Measurements from ENCODE around the gene LOXL1. TPM values are rescaled to one million over a fixed set of nuclear protein-coding genes. Genes with fewer than 3 reads are reported as not detected.

The LOXL1 gene
- polyA plus RNA-seq, 1 of the 3 experiments (the other 2 are of a cell fraction) = 50.3 TPM

DNA sequence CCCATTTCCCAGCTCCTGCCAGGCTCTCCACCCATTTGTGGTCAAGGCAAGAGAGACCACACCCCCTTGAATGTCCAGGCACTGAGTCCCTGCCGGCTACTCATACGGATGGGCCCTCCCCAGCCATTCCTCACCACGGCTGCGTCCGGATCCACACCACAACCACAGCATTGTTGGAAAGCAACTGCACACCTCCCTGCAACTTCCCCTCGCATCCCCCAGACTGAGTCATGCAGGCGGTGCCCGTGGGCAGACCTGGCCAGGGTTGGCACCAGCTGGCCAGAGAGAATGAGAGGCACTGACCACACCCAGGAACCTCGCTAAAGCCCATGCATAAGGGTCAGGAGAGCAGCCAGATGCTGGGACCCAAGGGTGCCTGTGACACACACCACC lies 30.5 kb downstream of the LOXL1 start (continued):
- TF ChIP-seq, protein P1, sequence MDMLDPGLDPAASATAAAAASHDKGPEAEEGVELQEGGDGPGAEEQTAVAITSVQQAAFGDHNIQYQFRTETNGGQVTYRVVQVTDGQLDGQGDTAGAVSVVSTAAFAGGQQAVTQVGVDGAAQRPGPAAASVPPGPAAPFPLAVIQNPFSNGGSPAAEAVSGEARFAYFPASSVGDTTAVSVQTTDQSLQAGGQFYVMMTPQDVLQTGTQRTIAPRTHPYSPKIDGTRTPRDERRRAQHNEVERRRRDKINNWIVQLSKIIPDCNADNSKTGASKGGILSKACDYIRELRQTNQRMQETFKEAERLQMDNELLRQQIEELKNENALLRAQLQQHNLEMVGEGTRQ (IDR thresholded peaks at IDR 0.05; ENCODE audit: borderline replicate concordance, low read depth, low read length) = no peak
- TF ChIP-seq YY1 (IDR thresholded peaks at IDR 0.05; ENCODE audit: low read depth) (no peak), FOSL2 (IDR thresholded peaks at IDR 0.05; ENCODE audit: borderline replicate concordance, low read depth) (peak; percentile 94; the same call in 1 of the 2 replicates), RAD21 (IDR thresholded peaks at IDR 0.05; ENCODE audit: low read length) (no peak), EP300 (IDR thresholded peaks at IDR 0.05; ENCODE audit: borderline replicate concordance in 1 of 2, low read depth in 1 of 2, low read length in 1 of 2) (peak in 1 of 2 experiments; percentile 89; a peak in 2 of 4 replicates), FOXJ3 (CRISPR knock-in tag; IDR thresholded peaks at IDR 0.05) (no peak), TAF1 (IDR thresholded peaks at IDR 0.05; ENCODE audit: borderline replicate concordance, low read depth, low read length) (peak; percentile 25; the same call in 1 of the 2 replicates), TEAD4 (IDR thresholded peaks at IDR 0.05; ENCODE audit: borderline replicate concordance, insufficient read depth) (peak; percentile 80), RXRA (IDR thresholded peaks at IDR 0.05; ENCODE audit: borderline replicate concordance, low read depth) (peak; percentile 73; the same call in 1 of the 2 replicates), GATA2 (CRISPR knock-in tag; IDR thresholded peaks at IDR 0.05) (no peak), ELF1 (IDR thresholded peaks at IDR 0.05) (peak; percentile 35; the same call in 1 of the 2 replicates), RFX5 (IDR thresholded peaks at IDR 0.05; ENCODE audit: low read length) (no peak), SIN3A (IDR thresholded peaks at IDR 0.05; ENCODE audit: borderline replicate concordance, low read depth, low read length) (no peak), GABPA (IDR thresholded peaks at IDR 0.05; ENCODE audit: low read depth) (no peak), MXI1 (IDR thresholded peaks at IDR 0.05; ENCODE audit: low read depth, low read length) (no peak), CHD2 (IDR thresholded peaks at IDR 0.05; ENCODE audit: low read length, partially characterized antibody) (no peak)
- TF ChIP-seq, protein P2, sequence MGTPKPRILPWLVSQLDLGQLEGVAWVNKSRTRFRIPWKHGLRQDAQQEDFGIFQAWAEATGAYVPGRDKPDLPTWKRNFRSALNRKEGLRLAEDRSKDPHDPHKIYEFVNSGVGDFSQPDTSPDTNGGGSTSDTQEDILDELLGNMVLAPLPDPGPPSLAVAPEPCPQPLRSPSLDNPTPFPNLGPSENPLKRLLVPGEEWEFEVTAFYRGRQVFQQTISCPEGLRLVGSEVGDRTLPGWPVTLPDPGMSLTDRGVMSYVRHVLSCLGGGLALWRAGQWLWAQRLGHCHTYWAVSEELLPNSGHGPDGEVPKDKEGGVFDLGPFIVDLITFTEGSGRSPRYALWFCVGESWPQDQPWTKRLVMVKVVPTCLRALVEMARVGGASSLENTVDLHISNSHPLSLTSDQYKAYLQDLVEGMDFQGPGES (IDR thresholded peaks at IDR 0.05; ENCODE audit: low read depth, low read length) = no peak
- TF ChIP-seq, protein P3, sequence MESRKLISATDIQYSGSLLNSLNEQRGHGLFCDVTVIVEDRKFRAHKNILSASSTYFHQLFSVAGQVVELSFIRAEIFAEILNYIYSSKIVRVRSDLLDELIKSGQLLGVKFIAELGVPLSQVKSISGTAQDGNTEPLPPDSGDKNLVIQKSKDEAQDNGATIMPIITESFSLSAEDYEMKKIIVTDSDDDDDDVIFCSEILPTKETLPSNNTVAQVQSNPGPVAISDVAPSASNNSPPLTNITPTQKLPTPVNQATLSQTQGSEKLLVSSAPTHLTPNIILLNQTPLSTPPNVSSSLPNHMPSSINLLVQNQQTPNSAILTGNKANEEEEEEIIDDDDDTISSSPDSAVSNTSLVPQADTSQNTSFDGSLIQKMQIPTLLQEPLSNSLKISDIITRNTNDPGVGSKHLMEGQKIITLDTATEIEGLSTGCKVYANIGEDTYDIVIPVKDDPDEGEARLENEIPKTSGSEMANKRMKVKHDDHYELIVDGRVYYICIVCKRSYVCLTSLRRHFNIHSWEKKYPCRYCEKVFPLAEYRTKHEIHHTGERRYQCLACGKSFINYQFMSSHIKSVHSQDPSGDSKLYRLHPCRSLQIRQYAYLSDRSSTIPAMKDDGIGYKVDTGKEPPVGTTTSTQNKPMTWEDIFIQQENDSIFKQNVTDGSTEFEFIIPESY (IDR thresholded peaks at IDR 0.05; ENCODE audit: borderline replicate concordance, low read depth) = peak; percentile 28; the same call in 1 of the 2 replicates
- TF ChIP-seq, protein P4, sequence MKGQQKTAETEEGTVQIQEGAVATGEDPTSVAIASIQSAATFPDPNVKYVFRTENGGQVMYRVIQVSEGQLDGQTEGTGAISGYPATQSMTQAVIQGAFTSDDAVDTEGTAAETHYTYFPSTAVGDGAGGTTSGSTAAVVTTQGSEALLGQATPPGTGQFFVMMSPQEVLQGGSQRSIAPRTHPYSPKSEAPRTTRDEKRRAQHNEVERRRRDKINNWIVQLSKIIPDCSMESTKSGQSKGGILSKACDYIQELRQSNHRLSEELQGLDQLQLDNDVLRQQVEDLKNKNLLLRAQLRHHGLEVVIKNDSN (IDR thresholded peaks at IDR 0.05; ENCODE audit: borderline replicate concordance, low read depth) = no peak
- TF ChIP-seq, protein P5, sequence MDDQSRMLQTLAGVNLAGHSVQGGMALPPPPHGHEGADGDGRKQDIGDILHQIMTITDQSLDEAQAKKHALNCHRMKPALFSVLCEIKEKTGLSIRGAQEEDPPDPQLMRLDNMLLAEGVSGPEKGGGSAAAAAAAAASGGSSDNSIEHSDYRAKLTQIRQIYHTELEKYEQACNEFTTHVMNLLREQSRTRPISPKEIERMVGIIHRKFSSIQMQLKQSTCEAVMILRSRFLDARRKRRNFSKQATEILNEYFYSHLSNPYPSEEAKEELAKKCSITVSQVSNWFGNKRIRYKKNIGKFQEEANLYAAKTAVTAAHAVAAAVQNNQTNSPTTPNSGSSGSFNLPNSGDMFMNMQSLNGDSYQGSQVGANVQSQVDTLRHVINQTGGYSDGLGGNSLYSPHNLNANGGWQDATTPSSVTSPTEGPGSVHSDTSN (IDR thresholded peaks at IDR 0.05) = peak; percentile 69
